Measurements from ENCODE around the gene SERPINA6.
"Not testable (repeated sequence)": the region's sequence is repeated elsewhere in the genome, so short reads cannot be mapped to it uniquely, and the experiment has no call there.

SERPINA6 gene

GRCh38 chr14:94320243-94320642, 2.9 kb downstream of the SERPINA6 start:
- DNase-seq = peak in 1 of 2 experiments; percentile 15

GRCh38 chr14:94317259-94317658, 5.9 kb downstream of the SERPINA6 start:
- no peak for DNase-seq

GRCh38 chr14:94316692-94317091, 6.4 kb downstream of the SERPINA6 start:
- no peak for DNase-seq

- no peak for DNase-seq
These were observed 8.2 kb downstream of the SERPINA6 start for GRCh38 chr14:94314890-94315289.

GRCh38 chr14:94313991-94314655, 9.0 kb downstream of the SERPINA6 start:
- no peak for DNase-seq

- DNase-seq = no peak
These were observed 10.5 kb downstream of the SERPINA6 start for GRCh38 chr14:94312481-94313246.

GRCh38 chr14:94310248-94310647, 12.9 kb downstream of the SERPINA6 start:
- no peak for DNase-seq

GRCh38 chr14:94309721-94310120, 13.4 kb downstream of the SERPINA6 start:
- DNase-seq = no peak

- DNase-seq = no peak
These were observed 15.6 kb downstream of the SERPINA6 start for GRCh38 chr14:94307410-94307992.

- DNase-seq = no peak
These were observed 16.8 kb downstream of the SERPINA6 start for GRCh38 chr14:94306047-94306978.

- no peak for DNase-seq
These were observed 17.5 kb downstream of the SERPINA6 start for GRCh38 chr14:94305620-94306019.

GRCh38 chr14:94304243-94304642, 18.9 kb downstream of the SERPINA6 start:
- no peak for DNase-seq

GRCh38 chr14:94303111-94303510, 20.0 kb downstream of the SERPINA6 start:
- DNase-seq = no peak

- no peak for DNase-seq
These were observed 25.0 kb downstream of the SERPINA6 start for GRCh38 chr14:94298130-94298529.

- not testable (repeated sequence) for DNase-seq
These were observed 27.0 kb downstream of the SERPINA6 start for GRCh38 chr14:94296181-94296545.

- no peak for DNase-seq
These were observed 27.6 kb downstream of the SERPINA6 start for GRCh38 chr14:94295360-94296180.

- DNase-seq = no peak
These were observed 29.6 kb downstream of the SERPINA6 start for GRCh38 chr14:94293578-94293924.

- DNase-seq = no peak
These were observed 30.1 kb downstream of the SERPINA6 start, which contains the start of gene SERPINA10 for GRCh38 chr14:94292872-94293577. TSS of gene SERPINA10 (minus strand) at chr14:94293268. CDS start at chr14:94290593, 2,675 bp downstream.

GRCh38 chr14:94292526-94292871, 30.6 kb downstream of the SERPINA6 start:
- DNase-seq = no peak

GRCh38 chr14:94291906-94292525, 31.1 kb downstream of the SERPINA6 start:
- DNase-seq = no peak

All from SHP77 (cell line).